ENCODE measurements around the gene FANCD2.

GRCh38 chr3:10099041-10099440 is 72.8 kb downstream of the FANCD2 start:
- TF ChIP-seq CTCF (IDR thresholded peaks at IDR 0.05; ENCODE audit: borderline replicate concordance, extremely low read depth, low read length, poor library complexity, severe bottlenecking) (no peak), EZH2 (IDR thresholded peaks at IDR 0.05; ENCODE audit: borderline replicate concordance, low read depth, low read length, severe bottlenecking) (no peak)

Measured in DND-41 (cell line).